ENCODE results near the gene CDH13. TPM values are rescaled to one million over a fixed set of nuclear protein-coding genes. Genes with fewer than 3 reads are reported as not detected.

CDH13 gene
- total and polyA plus RNA-seq, 9 of the 15 experiments (the other 6 are each of a cell fraction or from before 2014, with no cell fraction given): 0.03 TPM; not detected in 8

DNA sequence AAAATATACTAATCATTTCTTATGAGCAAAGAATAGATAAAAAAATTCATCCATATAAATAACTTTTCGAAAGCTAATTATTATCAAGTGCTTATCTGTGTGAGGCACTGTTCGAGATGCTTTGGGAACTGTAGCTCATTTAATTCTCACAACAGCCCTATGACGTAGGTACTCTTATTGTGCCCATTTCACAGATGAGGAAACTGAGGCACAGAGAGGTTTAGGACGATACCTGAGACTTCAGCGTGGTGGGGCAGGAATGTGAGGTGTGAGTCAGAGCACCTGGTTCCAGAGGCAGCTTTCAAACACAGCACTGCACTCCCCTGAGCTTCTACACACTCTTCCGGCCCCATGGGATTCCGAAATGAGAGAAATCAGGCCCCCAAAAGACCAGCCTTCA lies 995.2 kb downstream of the CDH13 start:
- H3K27me3 ChIP-seq (ENCODE audit: control insufficient read depth in 2 of 2, insufficient read depth in 2 of 2, low read length in 2 of 2): peaks cover 33 to 57% of the 10 kb centered on the region in 2 experiments; a peak in 4 of 5 replicates
- no peak overlapping the region for H2AFZ ChIP-seq (ENCODE audit: low read depth, low read length)
- intact Hi-C loops (cut with micrococcal nuclease): no loop called here
- H4K20me1 ChIP-seq (replicated peaks; ENCODE audit: control insufficient read depth, insufficient read depth, low read length): no peaks in the 10 kb centered on the region; the same call in 1 of the 2 replicates
- H3K79me2 ChIP-seq (ENCODE audit: control insufficient read depth, insufficient read depth, low read length): no peaks in the 10 kb centered on the region
- H3K4me1 ChIP-seq (replicated peaks in 1 of 2; ENCODE audit: control insufficient read depth in 2 of 2, insufficient read depth in 2 of 2, low read length in 2 of 2): no peaks in the 10 kb centered on the region
- POLR2A ChIA-PET: no interaction called here
- DNase-seq (ENCODE audit: extremely low read depth in 1 of 4, low spot score in 3 of 4): no peak
- no TSS peak for BruUV-seq (replicated peaks)
- in situ Hi-C loops (cut with MboI): no loop called here
- no peak for FAIRE-seq
- no peak overlapping the region for H3K9ac ChIP-seq (ENCODE audit: insufficient read depth in 1 of 2, low read depth in 2 of 2, low read length in 2 of 2)
- H3K4me2 ChIP-seq (ENCODE audit: insufficient read depth, low read length): no peak overlapping the region
- H3K4me3 ChIP-seq: no peak overlapping the region
- no peaks in the 10 kb centered on the region for H3K9me1 ChIP-seq (ENCODE audit: control insufficient read depth, insufficient read depth, low read length)
- 3% methylated on average over 7 of the region's 7 CpGs for WGBS (ENCODE audit: insufficient coverage, low coverage, missing lambda C conversion rate)
- no peaks in the 10 kb centered on the region for H3K9me3 ChIP-seq (replicated peaks; ENCODE audit: control insufficient read depth, insufficient read depth, low read depth, low read length)
- no peak overlapping the region for H3K27ac ChIP-seq (ENCODE audit: extremely low read depth, low read depth, low read length)
- no peak for ATAC-seq
- CTCF ChIA-PET (ENCODE audit: low intra/inter-chr PET ratio): no interaction called here
- no peaks in the 10 kb centered on the region for H3K36me3 ChIP-seq (ENCODE audit: control insufficient read depth, insufficient read depth, low read length)
- TF ChIP-seq ZNF121 (CRISPR knock-in tag; conservative IDR thresholded peaks at IDR 0.05): no peak
- no peak for TF ChIP-seq CBFB (CRISPR knock-in tag; IDR thresholded peaks at IDR 0.05)
- no peak for TF ChIP-seq FOXJ2 (tag; IDR thresholded peaks at IDR 0.05)
- TF ChIP-seq HNRNPK (IDR thresholded peaks at IDR 0.05; ENCODE audit: low read depth, low read length, poor library complexity, severe bottlenecking): no peak
- TF ChIP-seq ELF1 (tag; IDR thresholded peaks at IDR 0.05): no peak
- TF ChIP-seq JUND (IDR thresholded peaks at IDR 0.05; ENCODE audit: borderline replicate concordance, low read depth, low read length): no peak
- TF ChIP-seq JUND (tag; IDR thresholded peaks at IDR 0.05; ENCODE audit: borderline replicate concordance, low read depth, low read length): no peak
- no peak for TF ChIP-seq TGIF2 (CRISPR knock-in tag; IDR thresholded peaks at IDR 0.05)
- TF ChIP-seq, protein P1, sequence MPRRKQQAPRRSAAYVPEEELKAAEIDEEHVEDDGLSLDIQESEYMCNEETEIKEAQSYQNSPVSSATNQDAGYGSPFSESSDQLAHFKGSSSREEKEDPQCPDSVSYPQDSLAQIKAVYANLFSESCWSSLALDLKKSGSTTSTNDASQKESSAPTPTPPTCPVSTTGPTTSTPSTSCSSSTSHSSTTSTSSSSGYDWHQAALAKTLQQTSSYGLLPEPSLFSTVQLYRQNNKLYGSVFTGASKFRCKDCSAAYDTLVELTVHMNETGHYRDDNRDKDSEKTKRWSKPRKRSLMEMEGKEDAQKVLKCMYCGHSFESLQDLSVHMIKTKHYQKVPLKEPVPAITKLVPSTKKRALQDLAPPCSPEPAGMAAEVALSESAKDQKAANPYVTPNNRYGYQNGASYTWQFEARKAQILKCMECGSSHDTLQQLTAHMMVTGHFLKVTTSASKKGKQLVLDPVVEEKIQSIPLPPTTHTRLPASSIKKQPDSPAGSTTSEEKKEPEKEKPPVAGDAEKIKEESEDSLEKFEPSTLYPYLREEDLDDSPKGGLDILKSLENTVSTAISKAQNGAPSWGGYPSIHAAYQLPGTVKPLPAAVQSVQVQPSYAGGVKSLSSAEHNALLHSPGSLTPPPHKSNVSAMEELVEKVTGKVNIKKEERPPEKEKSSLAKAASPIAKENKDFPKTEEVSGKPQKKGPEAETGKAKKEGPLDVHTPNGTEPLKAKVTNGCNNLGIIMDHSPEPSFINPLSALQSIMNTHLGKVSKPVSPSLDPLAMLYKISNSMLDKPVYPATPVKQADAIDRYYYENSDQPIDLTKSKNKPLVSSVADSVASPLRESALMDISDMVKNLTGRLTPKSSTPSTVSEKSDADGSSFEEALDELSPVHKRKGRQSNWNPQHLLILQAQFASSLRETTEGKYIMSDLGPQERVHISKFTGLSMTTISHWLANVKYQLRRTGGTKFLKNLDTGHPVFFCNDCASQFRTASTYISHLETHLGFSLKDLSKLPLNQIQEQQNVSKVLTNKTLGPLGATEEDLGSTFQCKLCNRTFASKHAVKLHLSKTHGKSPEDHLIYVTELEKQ (CRISPR knock-in tag; IDR thresholded peaks at IDR 0.05): no peak
- no peak for TF ChIP-seq E2F3 (CRISPR knock-in tag; IDR thresholded peaks at IDR 0.05)

Data from K562 (cell line).